GM18520 (cell line): ENCODE results near the gene VPS37B.
"Not testable (repeated sequence)": the region's sequence is repeated elsewhere in the genome, so short reads cannot be mapped to it uniquely, and the experiment has no call there.

Source experiments
- ATAC-seq: cut with Tn5 transposase; IDR thresholded peaks from one replicate; pipeline ENCODE4 v1.9.1; 2021; ENCODE audit not compliant: unreplicated experiment

VPS37B gene, protein sequence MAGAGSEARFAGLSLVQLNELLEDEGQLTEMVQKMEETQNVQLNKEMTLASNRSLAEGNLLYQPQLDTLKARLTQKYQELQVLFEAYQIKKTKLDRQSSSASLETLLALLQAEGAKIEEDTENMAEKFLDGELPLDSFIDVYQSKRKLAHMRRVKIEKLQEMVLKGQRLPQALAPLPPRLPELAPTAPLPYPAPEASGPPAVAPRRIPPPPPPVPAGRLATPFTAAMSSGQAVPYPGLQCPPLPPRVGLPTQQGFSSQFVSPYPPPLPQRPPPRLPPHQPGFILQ

DNA sequence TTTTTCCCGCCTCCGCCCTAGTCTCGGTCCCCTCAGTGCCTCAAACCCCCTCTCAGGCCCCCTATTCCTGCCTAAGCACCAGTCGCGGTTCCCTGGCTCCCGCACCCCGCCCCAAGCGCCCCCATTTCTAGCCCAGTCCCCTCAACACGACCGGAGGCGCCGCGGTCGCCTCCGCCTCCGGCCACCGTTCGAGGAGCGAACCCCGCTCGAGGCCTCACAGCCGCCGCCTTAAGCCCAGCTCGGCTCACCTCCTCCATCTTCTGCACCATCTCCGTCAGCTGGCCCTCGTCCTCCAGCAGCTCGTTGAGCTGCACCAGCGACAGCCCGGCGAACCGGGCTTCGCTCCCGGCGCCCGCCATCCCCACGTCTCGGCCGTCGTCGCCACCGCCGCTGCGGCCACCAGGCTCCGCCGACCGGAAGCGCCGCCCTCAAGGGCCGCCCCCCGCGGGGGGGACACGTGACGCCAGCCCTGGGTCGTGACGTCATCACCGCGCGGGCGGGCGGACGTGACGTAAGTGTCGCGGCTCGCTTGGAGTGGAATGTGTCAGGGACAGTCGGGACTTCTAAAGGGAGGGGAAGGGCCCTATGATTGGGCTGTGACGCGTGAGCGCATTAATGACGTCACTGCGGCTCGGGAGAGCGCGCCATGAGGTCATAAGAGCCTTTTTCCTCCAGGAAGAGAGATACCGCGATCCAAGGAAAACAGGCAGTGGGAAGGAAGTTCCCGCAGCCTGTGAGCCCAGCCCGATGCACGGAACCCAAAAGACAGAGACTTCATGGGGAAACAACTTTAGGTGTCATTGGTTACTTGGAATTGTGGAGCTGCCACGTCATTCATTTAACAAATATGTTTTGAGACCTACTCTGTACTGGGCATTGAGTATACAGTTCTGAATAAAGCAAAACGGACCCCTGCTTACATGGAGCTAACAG, at the start of gene VPS37B:
Gene VPS37B, minus strand, starts transcription at position 421 of the 933 bp plus-strand sequence. Its CDS starts 62 bp downstream, at position 359.
- ATAC-seq = peak; percentile 38

DNA sequence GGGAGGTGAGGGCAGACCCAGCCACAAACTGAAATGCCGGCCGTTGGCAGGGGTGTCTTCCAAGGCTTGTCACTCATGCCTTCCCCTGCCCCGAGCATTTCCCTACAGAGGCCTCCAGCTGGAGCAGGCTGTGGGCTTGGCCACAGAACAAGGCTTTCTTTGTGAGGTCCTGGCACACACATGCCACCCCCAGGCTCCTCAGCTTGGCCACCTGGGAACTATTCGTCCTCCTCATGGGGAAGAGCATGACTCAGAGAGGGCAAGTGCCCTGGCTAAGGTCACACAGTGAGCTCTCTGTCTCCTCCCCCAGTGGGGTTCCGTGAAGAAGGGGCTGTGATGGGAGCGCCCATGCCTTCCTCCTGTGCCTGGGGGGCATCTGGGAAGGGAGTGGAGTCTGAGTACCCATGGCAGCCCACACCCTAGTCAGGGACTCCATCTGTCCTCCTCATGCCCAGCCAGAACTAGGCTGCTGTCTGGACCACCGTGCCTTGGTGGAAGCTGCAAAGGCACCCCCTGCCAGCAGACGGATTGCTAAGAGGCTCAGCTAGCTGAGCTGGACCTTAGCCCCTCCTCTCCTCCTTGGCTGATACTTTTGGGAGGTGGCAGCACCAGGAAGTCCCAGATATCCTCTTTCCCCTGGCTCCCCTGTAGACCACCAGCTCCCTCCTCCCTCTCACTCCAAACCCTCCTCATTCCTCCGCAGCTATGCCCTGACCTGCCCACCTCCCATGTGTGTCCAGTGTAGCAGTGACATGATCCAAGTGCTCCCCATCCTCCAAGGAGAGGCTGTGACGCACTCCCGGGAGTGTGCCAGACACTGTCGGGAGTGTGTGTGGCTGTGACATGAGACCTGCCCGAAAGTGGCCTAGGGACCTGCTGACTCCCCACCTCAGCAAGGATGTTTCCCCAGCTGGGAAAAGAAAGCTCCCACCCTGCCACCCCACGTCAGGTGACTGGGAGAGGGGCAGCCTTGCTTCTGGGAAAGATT, 49.0 kb upstream of the VPS37B start:
- no peak for ATAC-seq

- no peak for ATAC-seq
These were observed 47.3 kb upstream of the VPS37B start for GRCh38 chr12:122943196-122943595.

- ATAC-seq = no peak
These were observed 46.7 kb upstream of the VPS37B start for GRCh38 chr12:122942637-122943036.

DNA sequence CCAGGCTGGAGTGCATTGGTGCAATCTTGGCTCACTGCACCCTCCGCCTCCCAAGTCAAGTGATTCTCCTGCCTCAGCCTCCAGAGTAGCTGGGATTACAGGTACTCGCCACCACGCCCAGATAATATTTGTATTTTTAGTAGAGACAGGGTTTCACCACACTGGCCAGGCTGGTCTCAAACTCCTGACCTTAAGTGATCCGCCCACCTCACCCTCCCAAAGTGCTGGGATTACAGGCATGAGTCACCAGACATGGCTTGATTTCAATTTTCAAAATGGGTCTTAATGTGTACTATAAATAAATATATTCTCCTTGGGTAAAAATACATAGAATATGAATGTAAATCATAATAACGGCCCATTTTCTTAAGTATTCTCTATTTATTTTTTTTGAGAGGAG, 45.4 kb upstream of the VPS37B start:
- not testable (repeated sequence) for ATAC-seq

- ATAC-seq = no peak
These were observed 43.2 kb upstream of the VPS37B start for GRCh38 chr12:122939125-122939524.

GRCh38 chr12:122937622-122938091, 41.7 kb upstream of the VPS37B start:
- ATAC-seq = no peak

DNA sequence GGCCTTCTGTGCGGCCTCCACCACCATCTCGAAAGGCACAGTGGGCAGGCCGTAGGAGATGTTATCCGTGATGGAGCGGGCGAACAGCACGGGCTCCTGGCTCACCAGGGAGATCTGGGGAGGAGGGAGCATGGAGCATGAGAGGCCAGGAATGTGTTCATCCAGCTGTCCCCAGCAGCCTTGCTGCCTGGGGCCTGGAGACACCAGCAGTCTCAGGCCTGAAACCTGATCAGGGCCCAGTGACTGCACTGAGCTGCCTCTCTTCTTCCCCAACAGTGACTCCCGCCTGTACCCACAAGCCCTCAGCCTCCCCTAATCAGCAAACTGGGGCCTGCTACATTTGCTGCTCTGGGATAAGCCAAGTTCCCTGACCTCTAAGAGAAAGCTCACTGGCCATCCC, 39.4 kb upstream of the VPS37B start:
- no peak for ATAC-seq

DNA sequence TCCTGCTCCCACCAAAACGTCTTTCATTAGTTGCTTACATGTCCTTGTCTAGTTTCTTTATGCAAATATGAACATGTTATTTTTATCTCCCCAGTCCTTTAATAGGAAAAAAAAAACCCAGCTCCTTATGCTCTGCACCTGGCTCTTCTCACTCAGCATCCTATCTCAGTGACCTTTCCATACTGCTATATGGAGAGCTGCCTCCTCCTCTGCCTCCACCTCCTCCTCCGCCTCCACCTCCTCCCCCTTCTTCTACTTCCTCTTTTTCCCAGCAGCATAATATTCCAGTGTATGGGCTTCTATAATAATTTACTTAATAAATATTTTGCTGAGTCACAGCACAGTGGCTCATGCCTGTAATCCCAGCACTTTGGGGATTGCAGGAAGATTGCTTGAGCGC, 38.8 kb upstream of the VPS37B start:
- no peak for ATAC-seq

- no peak for ATAC-seq
These were observed 36.3 kb upstream of the VPS37B start for GRCh38 chr12:122932207-122932606.

- no peak for ATAC-seq
These were observed 33.9 kb upstream of the VPS37B start for GRCh38 chr12:122929812-122930211.

GRCh38 chr12:122929148-122929538, 33.2 kb upstream of the VPS37B start:
- no peak for ATAC-seq

DNA sequence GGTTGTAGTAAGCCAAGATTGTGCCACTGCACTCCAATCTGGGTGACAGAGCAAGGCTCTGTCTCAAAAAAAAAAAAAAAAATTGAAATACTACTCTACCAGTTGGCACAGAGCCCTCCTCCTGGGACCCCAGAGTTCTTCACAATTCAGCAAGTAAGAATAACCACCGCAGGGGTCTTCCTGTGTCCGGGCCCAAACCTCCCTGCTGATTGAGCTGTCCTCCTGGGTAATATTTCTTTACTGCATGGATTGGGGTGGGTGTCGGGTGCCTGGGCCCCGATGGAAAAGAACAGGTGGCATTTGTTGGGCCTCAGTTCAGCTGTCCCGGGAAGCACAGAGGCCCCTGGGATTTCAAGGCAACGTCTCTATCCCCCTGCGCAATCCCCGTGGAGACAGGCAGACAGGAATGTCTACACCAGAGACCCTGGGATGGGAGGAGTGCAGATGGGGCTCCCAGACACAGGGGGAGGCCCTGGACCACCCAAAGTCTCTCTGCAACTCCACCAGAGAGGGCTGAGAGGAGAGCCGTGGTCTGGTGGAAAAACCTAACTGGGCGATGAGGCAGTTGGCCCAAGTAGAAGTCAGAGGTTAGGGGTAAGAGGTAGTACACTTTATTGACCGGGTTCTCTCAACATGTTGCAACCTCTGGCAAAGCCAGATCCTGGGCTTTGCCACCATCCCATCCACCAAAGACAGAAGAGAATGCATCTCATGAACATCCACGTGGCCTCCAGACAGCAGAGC, 32.7 kb upstream of the VPS37B start:
- no peak for ATAC-seq

DNA sequence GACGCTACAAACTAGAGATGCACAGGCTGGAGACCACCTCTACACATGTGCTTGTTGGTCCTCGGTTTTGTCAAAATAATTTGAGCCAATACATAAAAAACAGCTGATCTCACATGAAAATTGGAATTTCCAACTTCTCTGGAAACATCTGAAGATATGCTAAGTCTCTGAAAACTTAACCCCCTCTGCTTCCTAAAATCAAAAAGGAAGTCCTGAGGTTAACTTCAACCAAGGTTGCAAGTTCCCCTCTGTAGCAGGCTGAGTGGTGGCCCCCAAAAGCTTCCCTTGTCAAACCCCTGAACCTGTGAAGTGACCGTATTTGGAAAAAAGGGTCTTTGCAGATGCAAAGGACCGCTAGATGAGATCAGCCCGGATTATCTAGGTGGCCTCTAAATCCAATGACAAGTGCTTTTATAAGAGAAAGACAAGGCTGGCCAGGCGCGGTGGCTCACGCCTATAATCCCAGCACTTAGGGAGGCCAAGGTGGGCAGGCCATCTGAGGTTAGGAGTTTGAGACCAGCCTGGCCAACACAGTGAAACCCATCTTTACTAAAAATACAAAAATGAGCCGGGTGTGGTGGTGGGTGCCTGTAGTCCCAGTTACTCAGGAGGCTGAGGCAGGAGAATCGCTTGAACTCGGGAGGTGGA, 32.0 kb upstream of the VPS37B start:
- ATAC-seq = no peak

DNA sequence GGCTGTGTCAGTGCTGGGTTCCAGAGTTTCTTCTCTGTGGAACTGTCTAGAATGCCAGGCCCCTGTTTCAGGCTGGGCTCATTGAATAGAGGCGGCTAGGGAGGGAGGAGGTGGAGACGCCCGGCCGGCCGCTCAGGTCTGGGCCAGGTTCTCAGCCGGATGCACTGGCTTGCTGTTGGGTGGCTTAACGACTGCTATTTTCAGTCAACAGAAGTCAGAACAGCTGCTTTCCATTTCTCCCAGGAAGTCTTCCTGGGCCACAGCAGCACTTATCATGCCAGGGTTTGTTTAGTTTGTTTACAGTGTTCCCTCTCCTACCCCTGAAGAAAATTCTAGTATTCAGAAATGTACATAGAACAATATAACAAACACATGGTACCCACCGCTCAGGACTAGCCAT, 26.0 kb upstream of the VPS37B start:
- ATAC-seq = no peak

DNA sequence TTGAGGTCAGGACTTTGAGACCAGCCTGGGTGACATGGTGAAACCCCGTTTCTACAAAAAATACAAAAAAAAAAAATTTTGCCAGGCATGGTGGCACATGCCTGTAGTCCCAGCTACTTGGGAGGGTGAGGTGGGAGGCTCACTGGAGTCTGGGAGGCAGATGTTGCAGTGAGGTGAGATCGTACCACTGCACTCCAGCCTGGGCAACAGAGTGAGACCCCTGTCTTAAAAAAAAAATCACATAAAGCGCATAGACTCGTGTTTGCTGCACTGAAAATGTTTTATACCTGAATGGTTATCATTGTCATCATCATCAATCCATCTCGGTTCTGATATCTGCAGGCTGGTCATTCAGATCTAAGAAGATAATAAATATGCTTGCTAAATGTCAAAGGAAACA, 24.8 kb upstream of the VPS37B start:
- ATAC-seq = no peak

DNA sequence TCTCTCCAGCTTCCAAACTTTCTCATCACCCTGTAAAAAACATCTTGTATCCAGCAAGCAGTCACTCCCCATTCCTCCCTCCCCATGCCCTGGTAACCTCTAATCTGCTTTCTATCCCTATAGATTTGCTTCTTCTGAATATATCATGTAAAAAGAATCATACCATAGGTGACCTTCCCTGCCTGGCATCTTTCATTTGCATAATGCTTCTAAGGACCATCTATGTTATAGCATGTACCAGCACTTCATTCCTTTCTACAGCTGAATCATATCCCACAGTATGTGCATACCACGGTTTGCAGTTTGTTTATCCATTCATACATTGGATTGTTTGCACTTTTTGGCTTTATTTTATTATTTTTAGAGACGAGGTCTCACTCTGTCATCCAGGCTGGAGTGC, 22.9 kb upstream of the VPS37B start:
- no peak for ATAC-seq

DNA sequence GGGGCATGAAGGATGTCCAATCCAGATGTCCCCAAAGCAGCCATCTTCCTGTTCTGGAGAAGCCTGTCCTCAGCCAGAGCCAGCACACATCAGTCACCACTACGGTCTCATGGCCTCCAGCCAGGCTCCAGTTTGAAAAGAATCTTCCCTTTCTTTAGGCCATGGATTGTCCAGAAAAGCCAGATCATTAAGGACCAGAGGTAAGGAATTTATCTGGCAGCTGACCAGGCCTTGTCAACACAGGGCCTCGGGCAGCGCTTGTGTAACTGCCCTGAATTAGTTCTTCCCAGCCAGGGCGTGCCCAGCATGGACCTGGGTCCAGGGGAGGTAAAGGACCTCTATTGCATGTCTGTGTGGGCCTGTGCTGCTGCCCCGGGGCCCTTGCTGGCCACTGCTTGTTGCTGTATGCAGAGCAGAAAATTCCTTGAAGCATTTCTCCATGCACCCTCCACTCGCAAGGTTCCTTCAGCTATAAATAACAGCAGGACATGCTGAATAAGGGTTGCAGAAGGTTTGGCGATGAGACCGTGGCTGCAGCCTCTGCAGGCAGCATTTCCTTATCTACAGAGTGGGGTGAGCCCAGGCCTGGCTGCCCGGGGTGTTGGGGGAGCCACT, 21.7 kb upstream of the VPS37B start:
- no peak for ATAC-seq
